Ovary (tissue), 3 donors: ENCODE measurements around the gene IMMP2L.

Experiments
- CTCF ChIP-seq, 3 donors: fragments of 450-650 bp in 2 of 3; fragments of 200-600 bp in 1 of 3; IDR thresholded peaks; one replicate each; pipeline versions ENCODE4 v1.5.1 to v1.8.0; 2016 to 2022; ENCODE audit warnings: antibody characterized with exemption in 3 of 3, mild to moderate bottlenecking in 1 of 3
- EP300 ChIP-seq: sonication (generic); formaldehyde crosslinking; IDR thresholded peaks from one replicate; pipeline ENCODE4 v1.6.1; 2017; ENCODE audit warnings: antibody characterized with exemption
- POLR2A ChIP-seq: fragments of 450-650 bp; IDR thresholded peaks from one replicate; pipeline ENCODE4 v1.6.1; 2017; ENCODE audit warnings: antibody characterized with exemption, mild to moderate bottlenecking, moderate library complexity
- donor health status: DM: no; HTN: no; CAD: no.

GRCh38 chr7:110839866-110840265 is 722.4 kb downstream of the IMMP2L start:
- TF ChIP-seq EP300 (no peak), POLR2A (no peak), CTCF (IDR thresholded peaks at IDR 0.05) (no peak)
